Mammary epithelial cell (primary cell): ENCODE data around the gene PRICKLE3.

ENCODE experiments used
- EZH2 ChIP-seq: IDR thresholded peaks from 2 replicates; pipeline ENCODE4 v1.6.1; 2012; ENCODE audit warnings: low read length, inconsistent platforms, borderline replicate concordance
- TF ChIP-seq, protein P1 (sequence below), 2 donors: IDR thresholded peaks in 1 of 2; conservative IDR thresholded peaks in 1 of 2; 2 replicates each; pipeline ENCODE4 v1.5.1; 2011 to 2012; ENCODE audit warnings: inconsistent platforms in 2 of 2, low read length in 2 of 2, mild to moderate bottlenecking in 2 of 2, control low read depth in 1 of 2, low read depth in 1 of 2; ENCODE audit not compliant: insufficient read depth in 1 of 2; ENCODE audit errors: extremely low read depth in 1 of 2

DNA sequence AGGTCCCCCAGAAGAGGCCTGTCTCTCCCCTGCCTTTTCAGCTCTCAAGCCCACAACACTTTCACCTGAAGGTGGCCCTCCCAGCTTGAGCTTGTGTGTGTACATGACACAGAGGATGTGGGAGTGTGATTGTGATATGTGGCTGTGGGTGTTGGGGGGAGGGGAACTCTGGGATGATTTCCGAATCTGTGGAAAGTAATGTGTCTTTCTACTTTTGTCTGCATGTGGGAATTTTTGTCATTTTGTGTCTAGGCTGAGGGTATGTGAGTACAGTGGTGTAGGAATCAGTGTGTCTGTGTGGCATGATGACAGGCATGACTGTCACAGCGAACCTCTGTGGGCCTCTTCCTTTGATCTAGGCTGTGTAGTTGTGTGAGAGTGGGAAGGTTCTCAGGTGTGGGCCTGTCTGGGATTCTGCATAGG lies 7.4 kb upstream of the PRICKLE3 start:
- TF ChIP-seq EZH2: no peak
- TF ChIP-seq, protein P1, sequence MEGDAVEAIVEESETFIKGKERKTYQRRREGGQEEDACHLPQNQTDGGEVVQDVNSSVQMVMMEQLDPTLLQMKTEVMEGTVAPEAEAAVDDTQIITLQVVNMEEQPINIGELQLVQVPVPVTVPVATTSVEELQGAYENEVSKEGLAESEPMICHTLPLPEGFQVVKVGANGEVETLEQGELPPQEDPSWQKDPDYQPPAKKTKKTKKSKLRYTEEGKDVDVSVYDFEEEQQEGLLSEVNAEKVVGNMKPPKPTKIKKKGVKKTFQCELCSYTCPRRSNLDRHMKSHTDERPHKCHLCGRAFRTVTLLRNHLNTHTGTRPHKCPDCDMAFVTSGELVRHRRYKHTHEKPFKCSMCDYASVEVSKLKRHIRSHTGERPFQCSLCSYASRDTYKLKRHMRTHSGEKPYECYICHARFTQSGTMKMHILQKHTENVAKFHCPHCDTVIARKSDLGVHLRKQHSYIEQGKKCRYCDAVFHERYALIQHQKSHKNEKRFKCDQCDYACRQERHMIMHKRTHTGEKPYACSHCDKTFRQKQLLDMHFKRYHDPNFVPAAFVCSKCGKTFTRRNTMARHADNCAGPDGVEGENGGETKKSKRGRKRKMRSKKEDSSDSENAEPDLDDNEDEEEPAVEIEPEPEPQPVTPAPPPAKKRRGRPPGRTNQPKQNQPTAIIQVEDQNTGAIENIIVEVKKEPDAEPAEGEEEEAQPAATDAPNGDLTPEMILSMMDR (conservative IDR thresholded peaks at IDR 0.05 in 1 of 2, IDR thresholded peaks at IDR 0.05 in 1 of 2; ENCODE audit: extremely low read depth in 1 of 2, insufficient read depth in 1 of 2, low read depth in 1 of 2, low read length in 2 of 2): no peak
